Glomerular visceral epithelial cell (primary cell): ENCODE results near the gene PMS2.
"Not testable (repeated sequence)": the region's sequence is repeated elsewhere in the genome, so short reads cannot be mapped to it uniquely, and the experiment has no call there.

Source experiments
- DNase-seq: peaks from one replicate; pipeline ENCODE4 v3.0.0-alpha.2; 2016; ENCODE audit errors: extremely low spot score

The PMS2 gene, protein sequence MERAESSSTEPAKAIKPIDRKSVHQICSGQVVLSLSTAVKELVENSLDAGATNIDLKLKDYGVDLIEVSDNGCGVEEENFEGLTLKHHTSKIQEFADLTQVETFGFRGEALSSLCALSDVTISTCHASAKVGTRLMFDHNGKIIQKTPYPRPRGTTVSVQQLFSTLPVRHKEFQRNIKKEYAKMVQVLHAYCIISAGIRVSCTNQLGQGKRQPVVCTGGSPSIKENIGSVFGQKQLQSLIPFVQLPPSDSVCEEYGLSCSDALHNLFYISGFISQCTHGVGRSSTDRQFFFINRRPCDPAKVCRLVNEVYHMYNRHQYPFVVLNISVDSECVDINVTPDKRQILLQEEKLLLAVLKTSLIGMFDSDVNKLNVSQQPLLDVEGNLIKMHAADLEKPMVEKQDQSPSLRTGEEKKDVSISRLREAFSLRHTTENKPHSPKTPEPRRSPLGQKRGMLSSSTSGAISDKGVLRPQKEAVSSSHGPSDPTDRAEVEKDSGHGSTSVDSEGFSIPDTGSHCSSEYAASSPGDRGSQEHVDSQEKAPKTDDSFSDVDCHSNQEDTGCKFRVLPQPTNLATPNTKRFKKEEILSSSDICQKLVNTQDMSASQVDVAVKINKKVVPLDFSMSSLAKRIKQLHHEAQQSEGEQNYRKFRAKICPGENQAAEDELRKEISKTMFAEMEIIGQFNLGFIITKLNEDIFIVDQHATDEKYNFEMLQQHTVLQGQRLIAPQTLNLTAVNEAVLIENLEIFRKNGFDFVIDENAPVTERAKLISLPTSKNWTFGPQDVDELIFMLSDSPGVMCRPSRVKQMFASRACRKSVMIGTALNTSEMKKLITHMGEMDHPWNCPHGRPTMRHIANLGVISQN

DNA sequence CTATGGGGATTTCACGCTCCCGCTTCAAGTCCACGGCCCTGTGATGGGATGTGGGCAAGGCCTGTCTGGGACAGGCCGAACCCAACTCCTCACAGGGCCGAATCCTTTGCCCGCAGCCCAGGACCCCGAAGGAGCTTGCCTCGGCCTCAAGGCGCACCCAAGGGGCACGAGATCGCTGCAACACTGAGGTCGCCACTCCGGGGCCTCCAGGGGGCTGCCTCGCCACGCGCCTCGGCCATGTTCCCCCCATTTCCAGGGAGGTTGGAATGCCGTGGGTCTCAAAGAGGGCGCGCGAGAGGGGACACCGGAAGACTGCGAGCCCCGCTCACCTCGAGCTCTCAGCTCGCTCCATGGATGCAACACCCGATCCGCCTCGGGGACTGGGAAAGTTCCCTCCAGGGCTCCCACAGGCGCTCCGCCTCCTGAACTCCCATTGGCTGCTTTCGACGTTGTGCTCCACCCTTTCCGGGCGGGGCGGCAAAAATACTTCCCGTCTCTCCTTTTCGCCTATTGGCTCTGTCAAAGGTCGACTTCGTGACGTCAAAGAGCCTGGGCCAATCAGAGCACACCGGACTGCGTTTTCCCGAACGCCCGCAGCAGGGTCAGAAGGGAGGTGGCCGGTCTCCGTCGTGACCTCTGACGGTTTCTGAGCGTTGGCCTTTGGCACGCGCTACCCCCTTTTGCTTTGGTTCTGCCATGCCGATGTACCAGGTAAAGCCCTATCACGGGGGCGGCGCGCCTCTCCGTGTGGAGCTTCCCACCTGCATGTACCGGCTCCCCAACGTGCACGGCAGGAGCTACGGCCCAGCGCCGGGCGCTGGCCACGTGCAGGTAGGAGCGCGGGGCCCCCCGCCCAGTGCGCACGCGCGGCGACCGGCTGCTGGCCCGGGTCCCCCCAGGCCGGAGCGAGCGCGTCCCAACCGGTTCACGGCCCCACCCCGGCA, at the start of gene PMS2, which contains the start of gene AIMP2:
Gene PMS2, minus strand, starts transcription at position 382 of the 944 bp plus-strand sequence. Its CDS starts 30 bp downstream, at position 352.
Gene AIMP2, plus strand, starts transcription at position 605 of the 944 bp plus-strand sequence. Its CDS starts 92 bp downstream, at position 697.
- peak; percentile 98 for DNase-seq

DNA sequence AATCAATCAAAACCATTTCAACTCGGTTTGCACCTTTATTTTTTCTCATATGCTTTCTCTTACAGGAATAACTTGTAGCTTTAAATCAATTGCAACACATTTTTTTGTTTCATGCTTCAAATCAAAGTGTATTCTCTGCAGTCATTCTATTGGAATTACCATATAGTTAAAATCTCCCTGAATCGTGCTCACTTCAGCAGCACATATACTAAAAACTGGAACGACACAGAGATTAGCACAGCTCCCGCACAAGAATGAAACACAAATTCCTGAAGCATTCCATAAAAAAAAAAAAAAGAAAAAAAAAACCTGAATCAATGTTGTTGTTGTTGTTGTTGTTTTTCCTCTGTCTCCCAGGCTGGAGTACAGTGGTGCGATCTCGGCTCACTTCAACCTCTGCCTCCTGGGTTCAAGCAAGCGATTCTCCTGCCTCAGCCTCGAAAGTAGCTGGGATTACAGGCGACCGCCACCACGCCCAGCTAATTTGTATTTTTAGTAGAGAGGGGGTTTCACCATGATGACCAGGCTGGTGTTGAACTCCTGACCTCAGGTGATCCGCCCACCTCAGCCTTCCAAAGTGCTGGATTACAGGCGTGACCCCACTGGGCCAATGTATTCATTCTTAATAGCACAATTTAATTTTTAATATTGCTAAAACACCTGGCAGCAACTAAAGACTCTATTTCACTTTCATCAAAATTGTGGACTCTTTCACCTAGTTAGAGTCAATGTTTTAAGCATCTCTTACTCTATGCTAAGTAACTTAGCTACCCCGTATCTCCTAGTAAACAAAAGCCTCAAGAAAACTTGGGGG, 48.7 kb upstream of the PMS2 start:
- DNase-seq: peak; percentile 7

DNA sequence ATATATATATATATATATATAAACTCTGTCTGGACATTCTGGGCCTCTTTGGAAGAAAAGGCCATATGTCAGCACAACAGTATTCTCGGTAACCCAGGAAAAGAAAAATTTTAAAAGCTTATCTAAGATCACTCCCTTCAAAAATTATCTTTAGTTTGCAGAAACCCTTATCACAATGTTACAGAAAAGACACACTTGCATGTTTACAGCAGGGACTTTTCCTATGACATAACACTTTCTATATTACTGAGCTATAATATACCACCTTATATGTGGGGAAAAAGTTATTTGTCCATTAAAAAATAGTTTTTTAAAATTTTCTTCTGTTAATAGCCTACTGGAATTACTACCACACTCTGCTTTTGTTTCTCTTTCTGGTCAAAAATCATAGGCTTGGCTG, 47.8 kb upstream of the PMS2 start:
- no peak for DNase-seq

DNA sequence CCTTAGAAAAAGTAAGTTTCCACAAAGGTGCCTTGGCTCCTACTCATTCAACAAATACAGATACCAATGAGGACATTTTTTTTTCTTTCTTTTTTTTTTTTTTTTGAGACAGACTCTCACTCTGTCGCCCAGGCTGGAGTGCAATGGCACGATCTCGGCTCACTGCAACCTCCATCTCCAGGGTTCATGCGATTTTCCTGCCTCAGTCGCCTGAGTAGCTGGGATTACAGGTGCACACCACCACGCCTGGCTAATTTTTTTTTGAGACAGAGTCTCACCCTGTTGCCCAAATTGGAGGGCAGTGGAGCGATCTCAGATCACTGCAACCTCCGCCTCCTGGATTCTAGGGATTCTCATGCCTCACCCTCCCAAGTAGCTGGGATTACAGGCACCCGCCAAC, 42.3 kb upstream of the PMS2 start:
- DNase-seq: not testable (repeated sequence)

DNA sequence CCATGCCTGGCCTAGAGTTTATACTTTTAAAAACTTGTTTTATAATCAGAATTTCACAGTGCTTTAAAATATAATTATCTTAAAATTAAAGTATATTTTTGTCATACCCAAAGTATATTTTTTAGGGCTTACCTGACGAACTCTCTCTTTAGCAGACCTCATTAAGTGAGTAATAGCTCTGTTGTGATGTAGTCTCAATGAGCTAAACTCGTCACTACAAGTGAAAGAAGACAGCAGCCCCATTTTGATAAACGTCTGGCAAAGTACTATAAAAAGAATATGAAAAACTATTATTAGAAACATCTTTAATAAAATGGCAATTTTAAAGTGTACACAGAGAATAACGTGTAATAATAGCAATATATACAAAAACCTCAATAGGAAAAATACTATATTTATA, 40.9 kb upstream of the PMS2 start:
- DNase-seq: no peak

DNA sequence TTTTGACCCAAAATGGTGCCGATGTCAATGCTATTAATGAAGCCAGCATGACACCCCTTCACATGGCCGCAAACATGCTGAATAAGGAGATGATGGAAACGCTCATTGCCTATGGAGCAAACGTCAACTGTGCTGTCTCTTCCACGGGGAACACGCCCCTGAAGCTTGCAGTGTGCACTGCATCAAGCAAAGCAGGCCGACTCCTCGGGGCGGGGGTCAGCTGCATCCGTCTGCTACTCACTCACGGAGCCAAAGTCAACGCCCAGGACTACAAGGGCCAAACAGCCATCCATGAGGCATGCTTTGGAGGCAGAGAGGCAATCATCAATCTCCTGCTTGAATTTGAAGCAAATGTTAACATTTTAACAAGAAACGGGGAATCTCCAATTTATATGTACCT, 26.8 kb upstream of the PMS2 start:
- no peak for DNase-seq

DNA sequence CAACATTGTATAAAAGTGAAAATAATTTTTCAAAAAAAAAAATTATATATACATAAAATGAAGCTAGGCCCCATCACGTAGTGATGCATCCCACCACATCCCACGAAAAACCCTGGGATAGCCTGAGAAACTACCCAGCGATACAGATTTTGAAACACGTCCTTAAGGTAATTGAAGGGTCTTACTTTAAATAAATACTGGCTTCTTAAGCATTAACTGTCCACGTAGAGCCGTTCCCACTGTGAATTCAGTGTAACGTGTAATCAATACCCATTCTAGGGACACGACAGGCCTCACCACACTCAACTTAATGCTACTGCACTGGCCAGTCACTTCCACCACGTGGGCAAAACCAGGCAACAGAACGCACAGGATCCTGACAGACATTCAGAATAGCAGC, 26.3 kb upstream of the PMS2 start:
- DNase-seq: no peak

DNA sequence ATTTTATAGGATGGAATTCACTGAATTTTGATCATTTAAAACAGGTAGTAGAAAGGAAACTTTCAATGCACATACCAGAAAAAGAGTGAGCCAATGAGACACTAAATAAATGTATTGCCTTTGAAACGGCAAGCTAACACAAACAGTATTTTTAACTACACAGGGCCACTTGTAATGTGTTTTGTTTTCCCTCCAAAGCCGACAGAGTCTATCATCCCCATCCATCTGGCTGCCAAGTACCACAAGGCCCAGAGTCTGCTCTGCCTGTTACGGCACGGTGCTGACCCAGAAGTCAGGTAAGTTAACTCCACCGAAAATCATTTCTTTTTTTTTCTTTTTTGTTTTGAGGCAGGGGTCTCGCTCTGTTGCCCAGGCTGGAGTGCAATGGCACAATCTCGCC, 23.8 kb upstream of the PMS2 start:
- no peak for DNase-seq

DNA sequence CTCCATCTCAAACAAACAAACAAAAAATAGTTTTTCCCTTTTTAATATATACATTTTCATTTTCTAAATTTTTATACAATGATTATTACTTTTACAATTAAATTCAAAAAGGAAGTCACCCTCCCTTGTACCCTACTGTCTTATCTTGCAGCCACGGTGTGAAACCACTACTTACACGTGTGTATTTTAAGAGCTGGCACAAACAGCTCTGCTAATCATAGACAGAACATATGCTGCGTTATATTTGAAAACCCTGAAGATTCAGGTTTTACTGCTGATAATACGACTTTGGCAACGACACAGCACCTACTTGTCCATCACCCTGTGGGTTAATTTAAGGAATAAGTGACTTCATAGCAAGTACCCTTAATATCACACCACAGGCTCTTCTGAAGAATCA, 23.3 kb upstream of the PMS2 start:
- DNase-seq: no peak

DNA sequence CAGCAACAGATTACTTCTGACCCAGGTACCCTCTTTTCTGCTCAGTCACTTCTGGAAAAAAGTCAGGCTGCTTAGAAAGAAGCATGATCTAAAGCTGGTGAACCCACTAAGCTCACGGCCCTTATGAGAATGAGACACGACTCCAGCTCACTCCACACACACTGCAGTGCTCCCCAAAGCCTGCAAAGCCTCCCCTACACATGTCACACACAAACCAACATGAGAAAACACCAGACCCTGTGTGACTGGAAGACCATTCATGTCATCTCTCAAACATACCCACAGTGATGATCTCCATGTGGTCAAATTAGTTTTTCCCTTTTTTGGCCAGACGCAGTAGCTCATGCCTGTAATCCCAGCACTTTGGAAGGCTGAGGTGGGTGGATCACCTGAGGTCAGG, 22.7 kb upstream of the PMS2 start:
- DNase-seq: no peak

DNA sequence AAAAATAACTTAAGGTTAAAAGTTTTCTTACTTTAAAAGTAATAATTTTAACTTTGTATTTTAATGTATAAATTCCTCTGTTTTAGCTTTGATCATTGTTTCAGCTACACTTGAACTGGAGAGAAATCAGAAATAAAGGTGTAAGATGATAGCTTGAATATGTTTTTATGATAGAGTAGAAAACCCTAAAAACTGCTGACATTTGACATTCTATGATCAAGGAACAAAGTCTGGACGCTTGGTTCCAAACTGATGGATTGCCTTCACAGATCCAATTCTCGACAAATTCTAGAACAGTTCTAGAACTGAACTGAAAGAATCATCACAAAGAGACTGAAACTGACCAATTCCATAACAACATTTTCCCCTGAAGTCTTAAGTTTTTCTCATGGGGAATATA, 22.1 kb upstream of the PMS2 start, which contains the start of gene ANKRD61:
Gene ANKRD61, plus strand, starts transcription at position 389 of the 400 bp plus-strand sequence. Its CDS starts 0 bp downstream, at position 389.
- DNase-seq: no peak

DNA sequence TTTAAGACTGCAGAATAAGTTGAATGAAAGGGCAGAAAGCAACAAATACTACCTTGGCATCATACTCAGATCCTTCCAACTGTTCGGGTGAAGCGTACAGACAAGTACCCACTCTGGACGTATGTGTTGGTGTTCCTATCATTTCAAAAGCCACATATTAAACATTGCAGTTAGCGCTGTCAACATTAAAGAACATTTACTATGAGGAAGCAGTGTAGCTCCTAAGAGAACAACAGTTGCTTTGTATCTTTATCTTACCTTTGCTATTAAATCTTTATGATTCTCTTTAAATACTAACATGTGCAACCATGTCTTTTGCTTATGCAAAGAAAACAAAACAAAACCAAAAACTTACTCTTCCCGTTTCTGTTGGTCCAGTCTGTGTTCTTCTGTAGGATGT, 19.7 kb upstream of the PMS2 start:
- DNase-seq: no peak

DNA sequence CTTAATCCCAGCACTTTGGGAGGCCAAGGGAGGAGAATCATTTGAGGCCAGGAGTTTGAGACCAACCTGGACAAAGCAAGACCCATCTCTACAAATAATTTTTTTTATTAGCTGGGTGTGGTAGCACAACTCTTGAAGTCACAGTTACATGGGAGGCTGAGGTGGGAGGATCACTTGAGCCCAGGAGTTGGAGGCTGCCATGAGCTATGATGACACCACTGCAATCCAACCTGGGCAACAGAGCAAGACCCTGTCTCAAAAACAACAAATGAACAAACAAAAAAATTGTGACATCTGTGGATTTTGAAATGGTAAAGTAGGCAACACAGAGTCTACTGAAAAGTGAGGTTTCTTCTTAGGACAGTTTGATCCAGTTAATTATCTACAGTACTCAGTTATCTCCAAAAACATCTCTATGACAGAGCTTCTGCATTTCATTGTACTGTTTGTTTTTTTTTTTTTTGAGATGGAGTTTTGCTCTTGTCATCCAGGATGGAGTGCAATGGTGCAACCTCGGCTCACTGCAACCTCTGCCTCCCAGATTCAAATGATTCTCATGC, 19.0 kb upstream of the PMS2 start:
- no peak for DNase-seq

DNA sequence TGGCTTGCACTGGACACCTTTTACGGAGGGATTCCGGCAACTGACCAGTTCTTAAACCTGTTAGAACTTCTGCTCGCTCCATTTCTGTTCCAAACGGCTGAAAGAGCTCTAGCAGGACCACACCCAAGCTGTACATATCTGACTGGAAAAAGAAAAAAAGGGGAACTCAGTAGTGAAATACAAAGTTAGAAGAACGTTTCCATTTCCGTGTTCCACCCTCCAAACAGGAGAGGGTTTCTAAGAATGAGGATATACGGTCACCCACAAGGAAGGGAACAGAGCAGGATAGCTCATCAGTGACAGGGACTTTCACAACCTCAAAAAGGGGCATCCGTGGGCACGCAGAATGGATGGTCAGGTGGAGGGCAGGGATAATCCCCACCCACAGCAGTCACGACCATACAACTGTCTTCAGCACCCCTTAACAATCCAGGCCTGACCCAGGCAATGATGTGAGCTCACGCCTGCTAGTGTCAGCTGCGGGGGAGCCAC, 18.0 kb upstream of the PMS2 start:
- DNase-seq: no peak

DNA sequence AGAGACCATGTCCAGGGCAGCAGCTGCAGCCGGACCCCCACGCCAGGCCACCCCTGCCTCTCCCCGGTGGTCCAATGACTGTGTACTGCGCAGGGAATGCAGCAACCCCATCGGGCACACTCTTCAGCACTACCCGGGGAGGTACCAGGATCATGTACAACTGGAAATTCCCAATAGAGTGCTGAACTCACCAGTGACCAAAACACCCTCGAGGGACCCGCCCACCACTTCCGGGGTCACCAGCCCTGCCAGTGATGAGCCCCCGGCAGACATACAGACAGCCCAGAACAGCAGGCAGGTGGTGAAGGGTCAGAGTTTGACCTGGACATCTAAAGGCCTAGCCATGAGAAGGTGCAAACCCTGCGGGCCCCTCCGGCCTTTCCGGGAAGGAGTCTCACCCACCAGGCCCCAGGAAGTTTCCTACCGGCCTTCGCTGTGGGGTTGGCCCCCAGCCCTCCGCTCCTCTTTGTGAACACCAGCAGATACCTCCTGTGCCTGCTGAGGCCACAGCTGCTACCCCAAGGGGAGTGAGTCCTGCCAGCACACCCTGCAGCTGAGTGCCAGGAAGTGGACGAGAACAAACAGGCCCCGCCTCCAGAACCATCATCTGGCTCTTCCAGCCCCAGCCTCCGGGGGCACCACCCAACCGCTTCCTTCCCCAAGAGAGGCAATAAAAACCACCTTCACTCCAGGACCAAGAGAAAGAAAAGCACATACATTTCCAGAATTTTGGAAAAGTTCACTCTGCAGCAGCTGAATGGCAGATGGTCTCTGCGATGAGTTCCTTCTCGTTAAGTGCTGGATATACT, 17.4 kb upstream of the PMS2 start:
- peak; percentile 33 for DNase-seq

DNA sequence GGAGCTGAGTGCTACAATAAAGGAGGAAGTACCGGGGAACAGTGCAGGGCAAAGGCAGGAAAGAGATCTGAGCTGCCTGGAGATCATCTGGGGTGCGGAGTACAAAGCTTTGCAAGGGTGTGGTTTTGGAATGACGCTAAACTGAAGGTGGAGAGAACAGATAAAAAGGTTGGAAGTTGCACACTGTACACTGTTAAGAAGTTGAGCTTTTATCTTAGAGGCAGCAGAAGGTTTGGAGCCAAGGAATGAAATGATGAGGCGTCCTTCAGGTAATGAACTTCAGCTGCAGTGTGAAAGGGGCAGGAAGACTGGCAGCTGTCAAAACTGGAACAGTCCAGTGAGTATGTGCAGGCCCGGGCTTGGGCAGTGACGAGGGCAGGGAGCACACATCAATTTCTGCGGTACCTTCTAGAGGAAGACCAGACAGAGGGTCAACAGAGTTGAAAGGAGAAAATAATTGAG, 15.2 kb upstream of the PMS2 start:
- no peak for DNase-seq

DNA sequence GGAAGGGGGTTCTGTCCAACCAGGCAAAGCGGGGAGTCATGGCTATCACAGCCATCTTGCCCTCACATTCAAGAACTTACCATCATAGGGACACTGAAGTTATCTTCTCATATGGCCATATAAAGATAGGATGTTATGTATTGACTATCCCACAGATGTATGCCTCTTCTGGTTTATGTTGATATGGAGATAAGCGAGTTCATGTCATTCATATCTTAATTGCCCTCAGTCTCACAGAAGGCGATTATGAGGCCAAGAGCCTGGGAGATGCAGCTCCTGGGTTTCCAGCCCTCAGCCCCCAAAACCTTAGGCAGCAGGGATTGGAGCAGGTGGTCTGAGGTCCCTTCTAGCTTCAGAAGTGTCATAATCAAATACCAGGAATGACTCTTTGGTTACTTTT, 13.9 kb upstream of the PMS2 start:
- no peak for DNase-seq

DNA sequence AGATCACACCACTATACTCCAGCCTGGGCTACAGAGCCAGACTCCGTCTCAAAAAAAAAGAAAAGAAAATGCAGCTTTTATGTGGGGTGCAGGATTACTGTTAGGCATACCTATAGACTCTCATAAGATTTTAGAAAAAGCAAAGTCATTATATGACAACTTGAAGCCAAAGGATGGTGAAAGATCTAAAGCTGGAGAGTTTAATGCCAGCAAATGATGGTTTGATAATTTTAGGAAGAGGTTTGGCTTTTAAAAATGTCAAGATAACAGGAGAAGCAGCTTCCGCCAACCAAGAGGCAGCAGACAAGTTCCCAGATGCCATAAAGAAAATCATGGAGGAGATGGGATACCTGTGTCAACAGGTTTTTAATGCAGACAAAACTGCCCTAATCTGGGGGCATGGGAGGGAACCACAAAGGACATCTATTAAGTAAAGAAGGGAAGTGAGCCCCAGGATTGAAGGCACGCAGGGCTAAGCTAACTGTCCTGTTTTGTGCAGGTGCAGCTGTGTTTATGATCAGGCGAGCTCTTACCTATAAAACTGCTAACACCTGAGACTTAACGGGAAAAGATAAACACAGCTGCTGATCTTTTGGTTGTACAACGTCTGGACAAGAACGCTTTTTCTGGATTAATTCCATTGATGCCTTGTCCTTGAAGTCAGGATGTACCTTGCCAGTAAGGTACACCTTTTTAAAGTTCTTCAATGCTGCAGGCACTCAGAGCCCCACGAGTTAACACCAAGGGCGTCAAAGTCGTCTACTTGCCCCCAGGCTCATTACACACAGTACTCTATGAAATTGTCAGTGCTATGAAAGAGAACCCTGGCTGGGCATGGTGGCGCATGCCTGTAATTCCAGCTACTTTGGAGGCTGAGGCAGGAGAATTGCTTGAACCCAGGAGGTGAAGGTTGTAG, 11.8 kb upstream of the PMS2 start:
- DNase-seq: no peak
